ENCODE measurements around the gene IL24. TPM values are rescaled to one million over a fixed set of nuclear protein-coding genes. Genes with fewer than 3 reads are reported as not detected.

Gene IL24
- total RNA-seq, 1 donor from 2014 or later: not detected

GRCh38 chr1:206863266-206863665 is 34.0 kb upstream of the IL24 start:
- no peak for DNase-seq (ENCODE audit: low spot score)
- H3K27me3 Mint-ChIP-seq (ENCODE audit: low read depth): peaks cover 40% of the 10 kb centered on the region
- H3K4me1 Mint-ChIP-seq (ENCODE audit: low read depth): peaks cover 7% of the 10 kb centered on the region
- no peaks in the 10 kb centered on the region for H3K9me3 Mint-ChIP-seq (ENCODE audit: low read depth)
- no peaks in the 10 kb centered on the region for H3K36me3 Mint-ChIP-seq (ENCODE audit: low read depth)
- no peak overlapping the region for H3K27ac Mint-ChIP-seq (ENCODE audit: unreplicated experiment)
- no peak overlapping the region for H3K4me3 Mint-ChIP-seq (ENCODE audit: unreplicated experiment)
- TF ChIP-seq CTCF (IDR thresholded peaks at IDR 0.05): no peak

DNA sequence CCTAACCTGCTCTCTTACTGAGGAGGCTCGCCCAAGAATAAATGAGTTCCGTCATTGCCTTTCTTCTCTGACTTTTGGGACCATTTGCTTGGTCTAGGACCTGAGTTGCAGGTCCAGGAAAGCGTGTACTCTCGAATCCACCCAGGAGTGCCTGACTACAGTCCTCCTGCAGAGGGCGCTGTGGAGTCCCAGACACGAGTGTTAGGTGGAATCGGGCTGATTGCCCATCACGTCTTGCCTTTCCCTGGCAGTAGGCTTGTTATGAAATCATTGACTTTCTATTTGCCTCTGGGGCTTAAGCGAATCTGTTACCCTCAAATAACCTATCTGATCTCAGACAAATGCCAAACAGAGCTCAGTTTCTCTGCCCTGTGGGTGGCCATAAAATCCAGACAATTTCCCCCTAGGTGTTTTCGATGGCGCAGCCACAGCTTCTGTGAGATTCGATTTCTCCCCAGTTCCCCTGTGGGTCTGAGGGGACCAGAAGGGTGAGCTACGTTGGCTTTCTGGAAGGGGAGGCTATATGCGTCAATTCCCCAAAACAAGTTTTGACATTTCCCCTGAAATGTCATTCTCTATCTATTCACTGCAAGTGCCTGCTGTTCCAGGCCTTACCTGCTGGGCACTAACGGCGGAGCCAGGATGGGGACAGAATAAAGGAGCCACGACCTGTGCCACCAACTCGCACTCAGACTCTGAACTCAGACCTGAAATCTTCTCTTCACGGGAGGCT is 32.1 kb upstream of the IL24 start, which contains the start of gene IL20:
IL20 (plus strand) TSS at position 685 of the 733 bp plus-strand sequence. CDS start 230 bp downstream, outside the sequence.
- peaks cover 7% of the 10 kb centered on the region for H3K4me1 Mint-ChIP-seq (ENCODE audit: low read depth)
- no peak within 1 kb of the TSS for H3K27ac Mint-ChIP-seq (ENCODE audit: unreplicated experiment)
- peaks cover 42% of the 10 kb centered on the region for H3K27me3 Mint-ChIP-seq (ENCODE audit: low read depth)
- DNase-seq (ENCODE audit: low spot score): no peak
- no peaks in the 10 kb centered on the region for H3K9me3 Mint-ChIP-seq (ENCODE audit: low read depth)
- no peaks in the 10 kb centered on the region for H3K36me3 Mint-ChIP-seq (ENCODE audit: low read depth)
- TF ChIP-seq CTCF (IDR thresholded peaks at IDR 0.05): peak; percentile 81
- no peak within 1 kb of the TSS for H3K4me3 Mint-ChIP-seq (ENCODE audit: unreplicated experiment)

- H3K9me3 Mint-ChIP-seq (ENCODE audit: low read depth): no peaks in the 10 kb centered on the region
- peaks cover 7% of the 10 kb centered on the region for H3K4me1 Mint-ChIP-seq (ENCODE audit: low read depth)
- TF ChIP-seq CTCF (IDR thresholded peaks at IDR 0.05): no peak
- no peak overlapping the region for H3K4me3 Mint-ChIP-seq (ENCODE audit: unreplicated experiment)
- peaks cover 38% of the 10 kb centered on the region for H3K27me3 Mint-ChIP-seq (ENCODE audit: low read depth)
- H3K36me3 Mint-ChIP-seq (ENCODE audit: low read depth): no peaks in the 10 kb centered on the region
- DNase-seq (ENCODE audit: low spot score): no peak
- H3K27ac Mint-ChIP-seq (ENCODE audit: unreplicated experiment): no peak overlapping the region
These were observed 31.2 kb upstream of the IL24 start for GRCh38 chr1:206866062-206866461.

DNA sequence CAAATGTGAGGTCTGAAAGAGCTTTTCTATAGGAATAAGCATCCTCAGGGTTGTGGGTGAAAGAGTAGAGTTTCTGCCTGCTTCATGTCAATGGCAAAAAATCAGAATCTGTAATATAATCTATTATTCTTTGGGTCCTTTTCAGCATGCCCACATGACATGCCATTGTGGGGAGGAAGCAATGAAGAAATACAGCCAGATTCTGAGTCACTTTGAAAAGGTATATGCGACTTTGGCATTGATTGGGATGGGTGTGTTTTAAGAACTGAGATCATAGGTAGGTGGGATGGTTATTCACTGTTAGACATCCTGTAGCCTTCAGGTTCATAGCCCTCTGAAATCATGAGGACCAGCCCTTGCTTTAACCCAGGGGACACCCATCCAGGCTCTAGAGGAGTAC is 30.0 kb upstream of the IL24 start:
- DNase-seq (ENCODE audit: low spot score): no peak
- no peaks in the 10 kb centered on the region for H3K36me3 Mint-ChIP-seq (ENCODE audit: low read depth)
- H3K27me3 Mint-ChIP-seq (ENCODE audit: low read depth): peaks cover 32% of the 10 kb centered on the region
- no peak overlapping the region for H3K27ac Mint-ChIP-seq (ENCODE audit: unreplicated experiment)
- TF ChIP-seq CTCF (IDR thresholded peaks at IDR 0.05): no peak
- H3K4me1 Mint-ChIP-seq (ENCODE audit: low read depth): peaks cover 7% of the 10 kb centered on the region
- H3K9me3 Mint-ChIP-seq (ENCODE audit: low read depth): peaks cover 2% of the 10 kb centered on the region
- H3K4me3 Mint-ChIP-seq (ENCODE audit: unreplicated experiment): no peak overlapping the region

GRCh38 chr1:206867716-206868115 is 29.5 kb upstream of the IL24 start:
- Mint-ChIP-seq H3K27ac (ENCODE audit: unreplicated experiment) (no peak overlapping the region), H3K27me3 (ENCODE audit: low read depth) (peaks cover 30% of the 10 kb centered on the region), H3K4me3 (ENCODE audit: unreplicated experiment) (no peak overlapping the region), H3K9me3 (ENCODE audit: low read depth) (peaks cover 3% of the 10 kb centered on the region), H3K36me3 (ENCODE audit: low read depth) (no peaks in the 10 kb centered on the region), H3K4me1 (ENCODE audit: low read depth) (peaks cover 7% of the 10 kb centered on the region)
- TF ChIP-seq CTCF (IDR thresholded peaks at IDR 0.05): no peak
- DNase-seq (ENCODE audit: low spot score): no peak
